ENCODE measurements around the gene MCM3AP. TPM values are rescaled to one million over a fixed set of nuclear protein-coding genes. Genes with fewer than 3 reads are reported as not detected.

The MCM3AP gene
- total RNA-seq, 1 experiment from 2014 or later = 88.4 TPM

DNA sequence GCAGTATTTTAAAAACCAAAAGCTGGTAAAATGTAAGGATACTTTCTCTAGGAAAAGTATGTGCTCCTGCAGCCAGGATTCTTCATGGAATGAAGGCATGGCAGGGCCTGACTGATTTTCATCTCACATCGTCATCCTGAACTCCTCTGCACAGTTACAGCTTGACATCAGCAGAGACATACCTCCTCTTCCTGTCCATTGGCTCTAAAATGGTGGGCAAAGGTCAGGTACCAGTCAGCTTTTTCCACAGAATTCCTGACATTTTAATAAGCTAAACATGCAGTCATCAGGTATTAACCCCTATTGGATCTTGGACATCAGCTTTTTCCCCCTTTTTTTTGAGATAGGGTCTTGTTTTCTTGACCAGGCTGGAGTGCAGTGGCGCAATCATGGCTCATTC is 44.4 kb upstream of the MCM3AP start:
- ChIA-PET POLR2A (no interaction called here), CTCF (no interaction called here), RAD21 (ENCODE audit: low non-redundant PET in 1 of 2, low total read pairs in 2 of 2, uncharacterized antibody in 2 of 2, unreplicated experiment in 2 of 2) (no interaction called here)
- Histone ChIP-seq H3K4me2 (ENCODE audit: low read length) (no peak overlapping the region), H3K36me3 (ENCODE audit: control insufficient read depth in 1 of 2, insufficient read depth in 2 of 2, low read length in 2 of 2) (peaks cover 20 to 29% of the 10 kb centered on the region in 2 experiments; a peak in 3 of 4 replicates), H3K4me1 (ENCODE audit: control insufficient read depth in 1 of 2, insufficient read depth in 2 of 2, low read length in 2 of 2) (peaks cover 10 to 20% of the 10 kb centered on the region in 2 experiments), H3K9ac (ENCODE audit: low read length) (no peak overlapping the region), H3K79me2 (ENCODE audit: insufficient read depth, low read length) (peaks cover 74% of the 10 kb centered on the region), H3K4me3 (replicated peaks in 1 of 2; ENCODE audit: low read depth in 1 of 2, low read length in 2 of 2) (no peak overlapping the region), H3K9me3 (ENCODE audit: control insufficient read depth in 1 of 2, insufficient read depth in 1 of 2, low read depth in 1 of 2, low read length in 2 of 2) (no peaks in the 10 kb centered on the region), H3K27ac (ENCODE audit: low read depth, low read length) (no peak overlapping the region), H3K9me2 (ENCODE audit: insufficient read depth) (no peaks in the 10 kb centered on the region), H3K27me3 (ENCODE audit: insufficient read depth, low read length) (no peaks in the 10 kb centered on the region), H2AFZ (ENCODE audit: low read depth, low read length, poor library complexity, severe bottlenecking) (no peak overlapping the region), H4K20me1 (ENCODE audit: insufficient read depth) (no peaks in the 10 kb centered on the region)
- TF ChIP-seq SIN3A (IDR thresholded peaks at IDR 0.05; ENCODE audit: low read depth) (no peak), POLR2AphosphoS5 (IDR thresholded peaks at IDR 0.05; ENCODE audit: low read depth, low read length) (no peak), JUND (IDR thresholded peaks at IDR 0.05) (no peak), EZH2 (IDR thresholded peaks at IDR 0.05) (no peak), POLR2A (IDR thresholded peaks at IDR 0.05; ENCODE audit: borderline replicate concordance, extremely low read depth, insufficient read depth, insufficient read length) (no peak), FOSL1 (IDR thresholded peaks at IDR 0.05; ENCODE audit: low read depth) (no peak), ELF1 (IDR thresholded peaks at IDR 0.05; ENCODE audit: borderline replicate concordance, low read depth) (no peak), EZH2phosphoT487 (IDR thresholded peaks at IDR 0.05; ENCODE audit: borderline replicate concordance) (no peak), EGR1 (IDR thresholded peaks at IDR 0.05; ENCODE audit: low read depth) (no peak), RAD21 (IDR thresholded peaks at IDR 0.05; ENCODE audit: low read depth) (no peak), ZFX (IDR thresholded peaks at IDR 0.05) (no peak), CBX3 (IDR thresholded peaks at IDR 0.05; ENCODE audit: low read depth) (no peak), ZNF274 (IDR thresholded peaks at IDR 0.05; ENCODE audit: low read depth, low read length) (no peak), TCF7L2 (IDR thresholded peaks at IDR 0.05; ENCODE audit: borderline replicate concordance, extremely low read depth, insufficient read depth, insufficient read length) (no peak), YY1 (IDR thresholded peaks at IDR 0.05; ENCODE audit: extremely low read depth, insufficient replicate concordance, low read depth, low read length) (no peak)
- TF ChIP-seq, protein P1, sequence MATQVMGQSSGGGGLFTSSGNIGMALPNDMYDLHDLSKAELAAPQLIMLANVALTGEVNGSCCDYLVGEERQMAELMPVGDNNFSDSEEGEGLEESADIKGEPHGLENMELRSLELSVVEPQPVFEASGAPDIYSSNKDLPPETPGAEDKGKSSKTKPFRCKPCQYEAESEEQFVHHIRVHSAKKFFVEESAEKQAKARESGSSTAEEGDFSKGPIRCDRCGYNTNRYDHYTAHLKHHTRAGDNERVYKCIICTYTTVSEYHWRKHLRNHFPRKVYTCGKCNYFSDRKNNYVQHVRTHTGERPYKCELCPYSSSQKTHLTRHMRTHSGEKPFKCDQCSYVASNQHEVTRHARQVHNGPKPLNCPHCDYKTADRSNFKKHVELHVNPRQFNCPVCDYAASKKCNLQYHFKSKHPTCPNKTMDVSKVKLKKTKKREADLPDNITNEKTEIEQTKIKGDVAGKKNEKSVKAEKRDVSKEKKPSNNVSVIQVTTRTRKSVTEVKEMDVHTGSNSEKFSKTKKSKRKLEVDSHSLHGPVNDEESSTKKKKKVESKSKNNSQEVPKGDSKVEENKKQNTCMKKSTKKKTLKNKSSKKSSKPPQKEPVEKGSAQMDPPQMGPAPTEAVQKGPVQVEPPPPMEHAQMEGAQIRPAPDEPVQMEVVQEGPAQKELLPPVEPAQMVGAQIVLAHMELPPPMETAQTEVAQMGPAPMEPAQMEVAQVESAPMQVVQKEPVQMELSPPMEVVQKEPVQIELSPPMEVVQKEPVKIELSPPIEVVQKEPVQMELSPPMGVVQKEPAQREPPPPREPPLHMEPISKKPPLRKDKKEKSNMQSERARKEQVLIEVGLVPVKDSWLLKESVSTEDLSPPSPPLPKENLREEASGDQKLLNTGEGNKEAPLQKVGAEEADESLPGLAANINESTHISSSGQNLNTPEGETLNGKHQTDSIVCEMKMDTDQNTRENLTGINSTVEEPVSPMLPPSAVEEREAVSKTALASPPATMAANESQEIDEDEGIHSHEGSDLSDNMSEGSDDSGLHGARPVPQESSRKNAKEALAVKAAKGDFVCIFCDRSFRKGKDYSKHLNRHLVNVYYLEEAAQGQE (IDR thresholded peaks at IDR 0.05; ENCODE audit: low read depth) = no peak
- TF ChIP-seq, protein P2, sequence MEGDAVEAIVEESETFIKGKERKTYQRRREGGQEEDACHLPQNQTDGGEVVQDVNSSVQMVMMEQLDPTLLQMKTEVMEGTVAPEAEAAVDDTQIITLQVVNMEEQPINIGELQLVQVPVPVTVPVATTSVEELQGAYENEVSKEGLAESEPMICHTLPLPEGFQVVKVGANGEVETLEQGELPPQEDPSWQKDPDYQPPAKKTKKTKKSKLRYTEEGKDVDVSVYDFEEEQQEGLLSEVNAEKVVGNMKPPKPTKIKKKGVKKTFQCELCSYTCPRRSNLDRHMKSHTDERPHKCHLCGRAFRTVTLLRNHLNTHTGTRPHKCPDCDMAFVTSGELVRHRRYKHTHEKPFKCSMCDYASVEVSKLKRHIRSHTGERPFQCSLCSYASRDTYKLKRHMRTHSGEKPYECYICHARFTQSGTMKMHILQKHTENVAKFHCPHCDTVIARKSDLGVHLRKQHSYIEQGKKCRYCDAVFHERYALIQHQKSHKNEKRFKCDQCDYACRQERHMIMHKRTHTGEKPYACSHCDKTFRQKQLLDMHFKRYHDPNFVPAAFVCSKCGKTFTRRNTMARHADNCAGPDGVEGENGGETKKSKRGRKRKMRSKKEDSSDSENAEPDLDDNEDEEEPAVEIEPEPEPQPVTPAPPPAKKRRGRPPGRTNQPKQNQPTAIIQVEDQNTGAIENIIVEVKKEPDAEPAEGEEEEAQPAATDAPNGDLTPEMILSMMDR (IDR thresholded peaks at IDR 0.05 in 2 of 3, conservative IDR thresholded peaks at IDR 0.05 in 1 of 3; ENCODE audit: borderline replicate concordance in 1 of 3, insufficient read depth in 1 of 3, low read depth in 2 of 3, low read length in 2 of 3) = no peak
- TF ChIP-seq, protein P3, sequence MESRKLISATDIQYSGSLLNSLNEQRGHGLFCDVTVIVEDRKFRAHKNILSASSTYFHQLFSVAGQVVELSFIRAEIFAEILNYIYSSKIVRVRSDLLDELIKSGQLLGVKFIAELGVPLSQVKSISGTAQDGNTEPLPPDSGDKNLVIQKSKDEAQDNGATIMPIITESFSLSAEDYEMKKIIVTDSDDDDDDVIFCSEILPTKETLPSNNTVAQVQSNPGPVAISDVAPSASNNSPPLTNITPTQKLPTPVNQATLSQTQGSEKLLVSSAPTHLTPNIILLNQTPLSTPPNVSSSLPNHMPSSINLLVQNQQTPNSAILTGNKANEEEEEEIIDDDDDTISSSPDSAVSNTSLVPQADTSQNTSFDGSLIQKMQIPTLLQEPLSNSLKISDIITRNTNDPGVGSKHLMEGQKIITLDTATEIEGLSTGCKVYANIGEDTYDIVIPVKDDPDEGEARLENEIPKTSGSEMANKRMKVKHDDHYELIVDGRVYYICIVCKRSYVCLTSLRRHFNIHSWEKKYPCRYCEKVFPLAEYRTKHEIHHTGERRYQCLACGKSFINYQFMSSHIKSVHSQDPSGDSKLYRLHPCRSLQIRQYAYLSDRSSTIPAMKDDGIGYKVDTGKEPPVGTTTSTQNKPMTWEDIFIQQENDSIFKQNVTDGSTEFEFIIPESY (IDR thresholded peaks at IDR 0.05; ENCODE audit: extremely low read depth, insufficient replicate concordance, low read length) = no peak
- no TSS peak for BruUV-seq (replicated peaks)
- ATAC-seq (no peak), DNase-seq (ENCODE audit: low read depth, low spot score) (no peak)
- intact Hi-C loops (cut with micrococcal nuclease) = loop anchor here (5.0 to 10.0 kb wide), 3 partner anchors 128 to 355 kb away; partner anchors contain the start of gene DIP2A
